Panc1 (cell line): ENCODE results near the gene STPG3.

ENCODE experiments used
- POLR2AphosphoS5 ChIP-seq: IDR thresholded peaks from 2 replicates; pipeline ENCODE4 v1.6.1; 2012; ENCODE audit warnings: mild to moderate bottlenecking, low read depth, low read length, moderate library complexity
- REST ChIP-seq, 2 experiments: IDR thresholded peaks; 2 replicates each; pipeline ENCODE4 v1.6.1; 2011 to 2012; ENCODE audit warnings: low read depth in 2 of 2, control low read depth in 1 of 2, low read length in 1 of 2, mild to moderate bottlenecking in 1 of 2, moderate library complexity in 1 of 2; ENCODE audit not compliant: insufficient read depth in 1 of 2
- SIN3A ChIP-seq: IDR thresholded peaks from 2 replicates; pipeline ENCODE4 v1.6.1; 2012; ENCODE audit warnings: low read depth, mild to moderate bottlenecking, low read length, moderate library complexity, borderline replicate concordance; ENCODE audit not compliant: insufficient read depth
- TCF7L2 ChIP-seq: IDR thresholded peaks from 2 replicates; pipeline ENCODE4 v1.6.1; 2011; ENCODE audit warnings: mild to moderate bottlenecking, low read depth, low read length, inconsistent platforms
- TF ChIP-seq, protein P1 (sequence below): fragments of 450-650 bp; IDR thresholded peaks from 2 replicates; pipeline ENCODE4 v1.5.1; 2017; ENCODE audit warnings: mild to moderate bottlenecking

DNA sequence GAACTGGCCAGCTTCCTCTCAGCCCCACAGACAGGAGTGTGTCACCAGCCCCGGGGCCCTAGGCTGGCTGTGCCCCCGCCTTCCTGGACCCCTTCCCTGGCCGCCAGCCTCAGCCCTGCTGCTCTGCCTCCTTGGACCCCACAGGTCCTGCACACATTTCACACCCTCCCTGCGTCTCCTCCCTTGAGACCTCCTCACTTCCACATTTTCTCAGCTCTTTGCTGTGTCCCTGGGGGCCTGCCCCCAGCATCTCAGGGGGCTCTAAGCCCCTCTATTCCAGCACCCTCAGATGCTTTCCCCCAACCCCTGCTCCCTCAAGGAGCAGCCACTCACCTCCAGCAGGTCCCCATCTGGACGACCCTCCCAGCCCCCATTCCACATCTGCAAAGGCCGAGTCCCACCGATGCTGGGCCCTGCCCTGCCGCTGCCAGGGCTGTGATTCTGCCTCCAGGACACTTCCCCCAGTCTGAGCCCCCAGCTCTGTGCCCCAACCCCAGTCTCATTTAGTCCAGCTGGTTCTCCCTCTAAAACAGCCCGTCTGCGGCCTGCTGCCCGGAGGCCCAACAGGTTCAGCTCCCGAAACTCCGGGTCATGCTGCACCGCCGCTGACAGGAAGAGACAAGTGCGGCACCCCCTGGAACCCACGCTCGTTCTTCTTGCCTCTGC is 16.2 kb upstream of the STPG3 start:
- TF ChIP-seq, protein P1, sequence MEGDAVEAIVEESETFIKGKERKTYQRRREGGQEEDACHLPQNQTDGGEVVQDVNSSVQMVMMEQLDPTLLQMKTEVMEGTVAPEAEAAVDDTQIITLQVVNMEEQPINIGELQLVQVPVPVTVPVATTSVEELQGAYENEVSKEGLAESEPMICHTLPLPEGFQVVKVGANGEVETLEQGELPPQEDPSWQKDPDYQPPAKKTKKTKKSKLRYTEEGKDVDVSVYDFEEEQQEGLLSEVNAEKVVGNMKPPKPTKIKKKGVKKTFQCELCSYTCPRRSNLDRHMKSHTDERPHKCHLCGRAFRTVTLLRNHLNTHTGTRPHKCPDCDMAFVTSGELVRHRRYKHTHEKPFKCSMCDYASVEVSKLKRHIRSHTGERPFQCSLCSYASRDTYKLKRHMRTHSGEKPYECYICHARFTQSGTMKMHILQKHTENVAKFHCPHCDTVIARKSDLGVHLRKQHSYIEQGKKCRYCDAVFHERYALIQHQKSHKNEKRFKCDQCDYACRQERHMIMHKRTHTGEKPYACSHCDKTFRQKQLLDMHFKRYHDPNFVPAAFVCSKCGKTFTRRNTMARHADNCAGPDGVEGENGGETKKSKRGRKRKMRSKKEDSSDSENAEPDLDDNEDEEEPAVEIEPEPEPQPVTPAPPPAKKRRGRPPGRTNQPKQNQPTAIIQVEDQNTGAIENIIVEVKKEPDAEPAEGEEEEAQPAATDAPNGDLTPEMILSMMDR: no peak
- TF ChIP-seq TCF7L2 (no peak), SIN3A (no peak), POLR2AphosphoS5 (no peak), REST (IDR thresholded peaks at IDR 0.05; ENCODE audit: insufficient read depth in 1 of 2, low read depth in 2 of 2, low read length in 1 of 2) (no peak)
